ENCODE data around the gene CRLF3. TPM values are rescaled to one million over a fixed set of nuclear protein-coding genes. Genes with fewer than 3 reads are reported as not detected.
"Not testable (repeated sequence)": the region's sequence is repeated elsewhere in the genome, so short reads cannot be mapped to it uniquely, and the experiment has no call there.

CRLF3 gene
- total RNA-seq, 1 donor = 11.6 TPM

DNA sequence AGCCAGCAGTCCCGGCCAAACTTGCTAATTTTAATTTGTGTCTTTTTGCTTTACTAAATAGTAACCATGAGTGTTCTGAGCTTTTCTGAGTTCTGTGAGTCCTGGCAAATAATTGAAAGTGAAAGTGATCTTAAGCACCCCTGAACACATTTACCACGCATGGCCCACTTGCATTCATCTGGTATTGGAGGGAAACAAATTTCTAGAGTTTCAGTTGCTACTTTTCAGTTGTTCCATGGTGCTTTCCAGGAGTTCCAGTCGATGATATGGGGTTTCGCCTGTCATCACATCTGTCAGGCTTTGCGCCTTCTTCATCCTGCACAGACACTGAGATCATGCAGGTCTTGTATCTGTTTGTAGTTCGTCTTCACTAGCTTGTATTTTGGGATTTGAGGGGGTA lies 44.1 kb downstream of the CRLF3 start:
- no peaks in the 10 kb centered on the region for H3K27me3 ChIP-seq (ENCODE audit: insufficient read depth, low read length)
- H2AFZ ChIP-seq (ENCODE audit: low read length) = no peak overlapping the region
- DNase-seq (ENCODE audit: insufficient read length, low spot score, missing footprints) = no peak
- no peaks in the 10 kb centered on the region for H4K20me1 ChIP-seq (ENCODE audit: insufficient read depth, low read length)
- H3K4me3 ChIP-seq (ENCODE audit: insufficient read depth, low read length) = no peak overlapping the region
- TF ChIP-seq, protein P1, sequence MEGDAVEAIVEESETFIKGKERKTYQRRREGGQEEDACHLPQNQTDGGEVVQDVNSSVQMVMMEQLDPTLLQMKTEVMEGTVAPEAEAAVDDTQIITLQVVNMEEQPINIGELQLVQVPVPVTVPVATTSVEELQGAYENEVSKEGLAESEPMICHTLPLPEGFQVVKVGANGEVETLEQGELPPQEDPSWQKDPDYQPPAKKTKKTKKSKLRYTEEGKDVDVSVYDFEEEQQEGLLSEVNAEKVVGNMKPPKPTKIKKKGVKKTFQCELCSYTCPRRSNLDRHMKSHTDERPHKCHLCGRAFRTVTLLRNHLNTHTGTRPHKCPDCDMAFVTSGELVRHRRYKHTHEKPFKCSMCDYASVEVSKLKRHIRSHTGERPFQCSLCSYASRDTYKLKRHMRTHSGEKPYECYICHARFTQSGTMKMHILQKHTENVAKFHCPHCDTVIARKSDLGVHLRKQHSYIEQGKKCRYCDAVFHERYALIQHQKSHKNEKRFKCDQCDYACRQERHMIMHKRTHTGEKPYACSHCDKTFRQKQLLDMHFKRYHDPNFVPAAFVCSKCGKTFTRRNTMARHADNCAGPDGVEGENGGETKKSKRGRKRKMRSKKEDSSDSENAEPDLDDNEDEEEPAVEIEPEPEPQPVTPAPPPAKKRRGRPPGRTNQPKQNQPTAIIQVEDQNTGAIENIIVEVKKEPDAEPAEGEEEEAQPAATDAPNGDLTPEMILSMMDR (IDR thresholded peaks at IDR 0.05; ENCODE audit: extremely low read depth, low read depth, low read length) = no peak
- no peaks in the 10 kb centered on the region for H3K79me2 ChIP-seq (ENCODE audit: insufficient read depth, low read length)
- no peaks in the 10 kb centered on the region for H3K9me3 ChIP-seq (ENCODE audit: low read depth, low read length)
- no peak overlapping the region for H3K27ac ChIP-seq (ENCODE audit: low read depth, low read length)
- H3K4me1 ChIP-seq (ENCODE audit: insufficient read depth, low read length) = no peaks in the 10 kb centered on the region
- no peak overlapping the region for H3K4me2 ChIP-seq (ENCODE audit: insufficient read depth, low read length)
- peaks cover 34% of the 10 kb centered on the region for H3K36me3 ChIP-seq (ENCODE audit: insufficient read depth, low read length)

DNA sequence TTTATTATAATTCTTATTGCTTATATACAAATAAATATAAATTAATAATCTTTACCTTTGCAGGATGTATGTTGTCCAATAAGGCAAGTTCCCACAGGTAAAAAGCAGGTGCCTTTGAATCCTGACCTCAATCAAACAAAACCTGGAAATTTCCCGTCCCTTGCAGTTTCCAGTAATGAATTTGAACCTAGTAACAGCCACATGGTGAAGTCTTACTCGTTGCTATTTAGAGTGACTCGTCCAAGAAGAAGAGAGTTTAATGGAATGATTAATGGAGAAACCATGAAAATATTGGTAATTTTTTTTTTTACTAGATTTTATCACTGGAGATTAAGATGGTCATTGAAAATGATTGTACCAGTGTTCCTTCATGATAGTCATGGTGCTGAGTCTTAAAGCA lies 55.7 kb downstream of the CRLF3 start:
- peaks cover 22% of the 10 kb centered on the region for H3K36me3 ChIP-seq (ENCODE audit: insufficient read depth, low read length)
- not testable (repeated sequence) for H3K4me3 ChIP-seq (ENCODE audit: insufficient read depth, low read length); H3K79me2 ChIP-seq (ENCODE audit: insufficient read depth, low read length); H4K20me1 ChIP-seq (ENCODE audit: insufficient read depth, low read length); H3K4me2 ChIP-seq (ENCODE audit: insufficient read depth, low read length); H3K4me1 ChIP-seq (ENCODE audit: insufficient read depth, low read length); H3K27ac ChIP-seq (ENCODE audit: low read depth, low read length); H3K27me3 ChIP-seq (ENCODE audit: insufficient read depth, low read length); H3K9me3 ChIP-seq (ENCODE audit: low read depth, low read length); H2AFZ ChIP-seq (ENCODE audit: low read length)
- DNase-seq (ENCODE audit: insufficient read length, low spot score, missing footprints) = peak; percentile 15

DNA sequence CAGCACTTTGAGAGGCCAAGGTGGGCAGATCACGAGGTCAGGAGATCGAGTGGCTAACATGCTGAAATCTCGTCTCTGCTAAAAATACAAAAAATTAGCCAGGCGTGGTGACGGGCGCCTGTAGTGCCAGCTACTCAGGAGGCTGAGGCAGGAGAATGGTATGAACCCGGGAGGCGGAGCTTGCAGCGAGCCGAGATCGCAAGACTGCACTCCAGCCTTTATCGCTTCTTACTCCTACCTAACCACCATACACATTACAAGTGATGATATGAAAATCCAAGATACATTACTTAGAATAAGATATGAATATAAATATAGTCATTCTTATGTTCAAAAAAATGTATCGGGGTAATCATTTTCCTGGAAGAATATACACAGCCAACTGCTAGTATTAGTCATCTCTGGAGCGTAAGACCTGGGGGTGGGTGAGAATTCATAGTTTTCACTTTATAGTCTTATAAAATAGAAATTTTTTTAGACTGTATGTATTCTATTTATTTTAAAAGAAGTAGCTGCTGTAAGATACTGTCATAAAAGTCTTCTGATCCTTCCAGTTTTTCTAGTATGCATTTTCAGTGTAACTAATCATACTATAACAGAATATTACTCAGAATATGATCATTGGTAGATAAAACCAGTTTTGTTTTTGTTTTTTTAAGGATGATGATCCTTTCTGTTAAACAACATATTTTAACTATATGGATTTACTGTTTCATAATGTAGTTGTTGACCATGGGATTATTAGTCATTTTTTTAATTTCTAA lies 56.7 kb downstream of the CRLF3 start:
- not testable (repeated sequence) for H2AFZ ChIP-seq (ENCODE audit: low read length); H3K79me2 ChIP-seq (ENCODE audit: insufficient read depth, low read length); H3K27me3 ChIP-seq (ENCODE audit: insufficient read depth, low read length); H3K4me3 ChIP-seq (ENCODE audit: insufficient read depth, low read length); H3K9me3 ChIP-seq (ENCODE audit: low read depth, low read length); DNase-seq (ENCODE audit: insufficient read length, low spot score, missing footprints); H3K4me1 ChIP-seq (ENCODE audit: insufficient read depth, low read length); H4K20me1 ChIP-seq (ENCODE audit: insufficient read depth, low read length); H3K4me2 ChIP-seq (ENCODE audit: insufficient read depth, low read length)
- Histone ChIP-seq H3K36me3 (ENCODE audit: insufficient read depth, low read length) (peaks cover 23% of the 10 kb centered on the region), H3K27ac (ENCODE audit: low read depth, low read length) (peak overlapping the region; percentile 24)

DNA sequence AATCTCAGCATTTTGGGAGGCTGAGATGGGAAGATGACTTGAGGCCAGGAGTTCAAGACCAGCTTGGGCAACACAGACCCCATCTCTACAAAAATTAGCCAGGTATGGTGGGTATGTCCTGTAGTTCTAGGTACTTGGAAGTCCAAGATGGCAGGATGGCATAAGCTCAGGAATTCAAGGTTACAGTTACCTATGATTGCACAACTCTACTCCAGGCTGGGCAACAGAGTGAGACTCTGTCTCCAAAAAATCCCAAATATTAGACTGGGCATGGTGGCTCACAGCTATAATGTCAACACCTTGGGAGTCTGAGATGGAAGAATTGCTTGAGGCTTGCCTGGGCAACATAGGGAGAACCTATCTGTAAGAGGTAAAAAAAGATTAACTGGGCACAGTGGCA lies 63.4 kb downstream of the CRLF3 start:
- DNase-seq (ENCODE audit: insufficient read length, low spot score, missing footprints) = no peak
- Histone ChIP-seq H3K4me3 (ENCODE audit: insufficient read depth, low read length) (no peak overlapping the region), H3K79me2 (ENCODE audit: insufficient read depth, low read length) (peaks cover 27% of the 10 kb centered on the region), H3K27me3 (ENCODE audit: insufficient read depth, low read length) (no peaks in the 10 kb centered on the region), H3K36me3 (ENCODE audit: insufficient read depth, low read length) (peaks cover 24% of the 10 kb centered on the region), H3K4me1 (ENCODE audit: insufficient read depth, low read length) (no peaks in the 10 kb centered on the region), H3K9me3 (ENCODE audit: low read depth, low read length) (no peaks in the 10 kb centered on the region), H3K4me2 (ENCODE audit: insufficient read depth, low read length) (no peak overlapping the region), H4K20me1 (ENCODE audit: insufficient read depth, low read length) (no peaks in the 10 kb centered on the region), H2AFZ (ENCODE audit: low read length) (no peak overlapping the region), H3K27ac (ENCODE audit: low read depth, low read length) (no peak overlapping the region)
- TF ChIP-seq, protein P1 (IDR thresholded peaks at IDR 0.05; ENCODE audit: extremely low read depth, low read depth, low read length) = no peak

DNA sequence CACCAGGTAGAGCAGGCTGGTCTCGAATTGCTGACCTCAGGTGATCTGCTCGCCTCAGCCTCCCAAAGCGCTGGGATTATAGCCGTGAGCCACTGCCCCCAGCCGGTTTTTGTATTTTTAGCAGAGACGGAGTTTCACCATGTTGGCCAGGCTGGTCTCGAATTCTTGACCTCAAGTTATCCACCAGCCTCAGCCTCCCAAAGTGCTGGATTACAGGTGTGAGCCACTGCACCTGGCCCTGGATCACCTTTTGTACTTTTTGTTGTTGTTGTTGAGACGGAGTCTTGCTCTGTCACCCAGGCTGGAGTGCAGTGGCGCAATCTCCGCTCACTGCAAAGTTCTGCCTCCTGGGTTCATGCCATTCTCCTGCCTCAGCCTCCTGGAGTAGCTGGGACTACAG lies 71.2 kb downstream of the CRLF3 start:
- H3K79me2 ChIP-seq (ENCODE audit: insufficient read depth, low read length) = peaks cover 37% of the 10 kb centered on the region
- not testable (repeated sequence) for H4K20me1 ChIP-seq (ENCODE audit: insufficient read depth, low read length); H2AFZ ChIP-seq (ENCODE audit: low read length); H3K4me3 ChIP-seq (ENCODE audit: insufficient read depth, low read length); DNase-seq (ENCODE audit: insufficient read length, low spot score, missing footprints); H3K27me3 ChIP-seq (ENCODE audit: insufficient read depth, low read length); H3K9me3 ChIP-seq (ENCODE audit: low read depth, low read length); H3K27ac ChIP-seq (ENCODE audit: low read depth, low read length); H3K4me1 ChIP-seq (ENCODE audit: insufficient read depth, low read length); H3K4me2 ChIP-seq (ENCODE audit: insufficient read depth, low read length)
- H3K36me3 ChIP-seq (ENCODE audit: insufficient read depth, low read length) = peaks cover 18% of the 10 kb centered on the region

DNA sequence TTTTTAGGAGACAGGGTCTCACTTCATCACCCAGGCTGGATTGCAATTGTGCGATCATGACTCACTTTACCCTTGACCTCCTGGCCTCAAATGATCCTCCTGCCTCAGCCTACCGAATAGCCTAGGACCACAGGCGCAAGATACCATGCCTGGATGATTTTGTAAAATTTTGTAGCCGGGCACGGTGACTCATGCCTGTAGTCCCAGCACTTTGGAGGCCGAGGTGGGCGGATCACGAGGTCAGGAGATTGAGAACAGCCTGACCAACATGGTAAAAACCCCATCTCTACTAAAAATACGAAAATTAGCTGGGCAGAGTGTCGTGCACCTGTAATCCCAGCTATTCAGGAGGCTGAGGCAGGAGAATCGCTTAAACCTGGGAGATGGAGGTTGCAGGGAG lies 73.5 kb downstream of the CRLF3 start:
- DNase-seq (ENCODE audit: insufficient read length, low spot score, missing footprints); H3K4me2 ChIP-seq (ENCODE audit: insufficient read depth, low read length); H3K4me1 ChIP-seq (ENCODE audit: insufficient read depth, low read length); H3K27ac ChIP-seq (ENCODE audit: low read depth, low read length); H2AFZ ChIP-seq (ENCODE audit: low read length); H3K9me3 ChIP-seq (ENCODE audit: low read depth, low read length); H4K20me1 ChIP-seq (ENCODE audit: insufficient read depth, low read length); H3K4me3 ChIP-seq (ENCODE audit: insufficient read depth, low read length); H3K27me3 ChIP-seq (ENCODE audit: insufficient read depth, low read length): not testable (repeated sequence)
- Histone ChIP-seq H3K79me2 (ENCODE audit: insufficient read depth, low read length) (peaks cover 22% of the 10 kb centered on the region), H3K36me3 (ENCODE audit: insufficient read depth, low read length) (peaks cover 25% of the 10 kb centered on the region)

DNA sequence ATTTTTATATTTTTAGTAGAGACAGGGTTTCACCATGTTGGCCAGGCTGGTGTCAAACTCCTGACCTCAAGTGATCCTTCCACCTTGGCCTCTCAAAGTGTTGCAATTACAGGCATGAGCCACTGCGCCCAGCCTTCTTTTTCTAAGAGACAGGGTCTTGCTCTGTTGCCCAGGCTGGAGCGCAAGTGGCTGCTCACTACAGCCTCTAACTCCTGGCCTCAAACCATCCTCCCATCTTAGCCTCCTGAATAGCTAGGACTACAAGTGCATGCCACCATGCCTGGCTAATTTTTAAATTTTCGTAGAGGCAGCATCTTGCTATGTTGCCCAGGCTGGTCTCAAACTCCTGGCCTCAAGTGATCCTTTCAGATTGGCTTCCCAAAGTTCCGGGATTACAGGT lies 76.9 kb downstream of the CRLF3 start:
- not testable (repeated sequence) for H4K20me1 ChIP-seq (ENCODE audit: insufficient read depth, low read length); H3K79me2 ChIP-seq (ENCODE audit: insufficient read depth, low read length)

More for the DNA sequence above, 76.9 kb downstream of the CRLF3 start:
- H3K27me3 ChIP-seq (ENCODE audit: insufficient read depth, low read length); H2AFZ ChIP-seq (ENCODE audit: low read length); DNase-seq (ENCODE audit: insufficient read length, low spot score, missing footprints); H3K4me3 ChIP-seq (ENCODE audit: insufficient read depth, low read length); H3K9me3 ChIP-seq (ENCODE audit: low read depth, low read length); H3K27ac ChIP-seq (ENCODE audit: low read depth, low read length); H3K4me1 ChIP-seq (ENCODE audit: insufficient read depth, low read length); H3K4me2 ChIP-seq (ENCODE audit: insufficient read depth, low read length): not testable (repeated sequence)
- peaks cover 24% of the 10 kb centered on the region for H3K36me3 ChIP-seq (ENCODE audit: insufficient read depth, low read length)

Measured in osteoblast (primary cell).